Right lobe of liver (tissue), 4 donors: ENCODE measurements around the gene BMF.
A peak's percentile ranks its signal among the peaks of the same experiment; 100 is the strongest.

Experiments used
- POLR2A ChIP-seq: fragments of 450-650 bp; IDR thresholded peaks from one replicate; pipeline ENCODE4 v1.6.1; 2017; ENCODE audit warnings: antibody characterized with exemption, mild to moderate bottlenecking
- TF ChIP-seq, protein P1 (sequence below), 4 donors: fragments of 200-600 bp in 3 of 4; fragments of 450-650 bp in 1 of 4; IDR thresholded peaks; one replicate each; pipeline versions ENCODE4 v1.5.1 to v1.8.0; 2016 to 2022; ENCODE audit warnings: antibody characterized with exemption in 4 of 4, mild to moderate bottlenecking in 2 of 4
- donor health status: DM: no; HTN: no; CAD: no.
- donor health status: DM: no; HTN: no; CAD: no.
- donor health status: DM: no; HTN: yes; CAD: no.

DNA sequence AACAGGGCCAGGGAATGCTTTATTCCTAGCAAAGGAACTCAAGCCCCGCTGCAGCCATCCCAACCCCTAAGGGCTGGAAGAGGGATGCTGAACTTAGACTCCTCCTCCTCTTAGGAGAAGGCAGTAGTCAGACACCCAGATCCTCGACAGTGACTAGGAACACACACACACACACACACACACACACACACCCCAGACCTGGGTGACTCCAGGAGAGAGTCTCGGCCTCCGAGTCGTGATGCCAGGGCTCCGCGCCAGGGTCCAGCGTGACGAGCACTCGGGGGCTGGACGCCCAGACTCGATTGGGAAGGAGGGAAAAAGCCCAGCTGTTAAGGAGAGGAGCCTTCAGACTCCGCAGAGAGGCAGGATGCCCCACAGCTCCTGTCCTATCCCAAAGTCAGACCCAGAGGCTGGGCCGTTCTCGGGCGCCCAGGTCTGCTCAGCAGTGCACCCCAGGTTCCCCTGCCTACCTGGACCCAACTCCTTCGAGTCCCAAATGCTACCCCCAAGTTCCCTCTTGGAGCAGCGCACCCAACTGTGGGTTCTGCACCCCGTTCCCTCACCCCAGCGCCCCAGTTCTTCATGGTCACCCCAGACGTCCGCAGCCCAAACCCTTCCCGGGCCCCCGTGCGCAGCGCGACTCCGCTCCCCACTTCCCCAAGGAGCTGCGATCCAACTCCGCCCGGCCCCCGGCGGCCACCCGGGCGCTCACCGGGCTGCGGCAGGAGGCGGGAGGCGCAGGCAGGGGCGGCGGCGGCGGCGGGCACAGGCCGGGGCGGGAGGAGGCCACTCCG lies 421 bp downstream of the BMF start:
- TF ChIP-seq, protein P1, sequence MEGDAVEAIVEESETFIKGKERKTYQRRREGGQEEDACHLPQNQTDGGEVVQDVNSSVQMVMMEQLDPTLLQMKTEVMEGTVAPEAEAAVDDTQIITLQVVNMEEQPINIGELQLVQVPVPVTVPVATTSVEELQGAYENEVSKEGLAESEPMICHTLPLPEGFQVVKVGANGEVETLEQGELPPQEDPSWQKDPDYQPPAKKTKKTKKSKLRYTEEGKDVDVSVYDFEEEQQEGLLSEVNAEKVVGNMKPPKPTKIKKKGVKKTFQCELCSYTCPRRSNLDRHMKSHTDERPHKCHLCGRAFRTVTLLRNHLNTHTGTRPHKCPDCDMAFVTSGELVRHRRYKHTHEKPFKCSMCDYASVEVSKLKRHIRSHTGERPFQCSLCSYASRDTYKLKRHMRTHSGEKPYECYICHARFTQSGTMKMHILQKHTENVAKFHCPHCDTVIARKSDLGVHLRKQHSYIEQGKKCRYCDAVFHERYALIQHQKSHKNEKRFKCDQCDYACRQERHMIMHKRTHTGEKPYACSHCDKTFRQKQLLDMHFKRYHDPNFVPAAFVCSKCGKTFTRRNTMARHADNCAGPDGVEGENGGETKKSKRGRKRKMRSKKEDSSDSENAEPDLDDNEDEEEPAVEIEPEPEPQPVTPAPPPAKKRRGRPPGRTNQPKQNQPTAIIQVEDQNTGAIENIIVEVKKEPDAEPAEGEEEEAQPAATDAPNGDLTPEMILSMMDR (IDR thresholded peaks at IDR 0.05), result no peak
- TF ChIP-seq POLR2A, result peak; percentile 78
